HUES6 (cell line): ENCODE results near the gene ACIN1.

Source experiments
- H3K27ac ChIP-seq: 2 replicates; pipeline ENCODE4 v1.7.0; 2013; ENCODE audit warnings: low read depth, mild to moderate bottlenecking, low read length, inconsistent platforms
- H3K27me3 ChIP-seq: 2 replicates; pipeline ENCODE4 v1.6.1; 2013; ENCODE audit warnings: low read length; ENCODE audit not compliant: control insufficient read depth, insufficient read depth
- H3K36me3 ChIP-seq: 2 replicates; pipeline ENCODE4 v1.6.1; 2013; ENCODE audit warnings: low read length; ENCODE audit not compliant: control insufficient read depth, insufficient read depth
- H3K4me1 ChIP-seq: 2 replicates; pipeline ENCODE4 v1.6.1; 2013; ENCODE audit warnings: low read length; ENCODE audit not compliant: control insufficient read depth, insufficient read depth
- H3K4me3 ChIP-seq: 2 replicates; pipeline ENCODE4 v1.5.1; 2013; ENCODE audit warnings: low read depth, low read length
- H3K9ac ChIP-seq: one replicate; pipeline ENCODE4 v1.6.1; 2013; ENCODE audit warnings: mild to moderate bottlenecking, low read length
- H3K9me3 ChIP-seq: 2 replicates; pipeline ENCODE4 v1.6.1; 2013; ENCODE audit warnings: low read depth, low read length; ENCODE audit not compliant: control insufficient read depth, insufficient read depth

ACIN1 gene

DNA sequence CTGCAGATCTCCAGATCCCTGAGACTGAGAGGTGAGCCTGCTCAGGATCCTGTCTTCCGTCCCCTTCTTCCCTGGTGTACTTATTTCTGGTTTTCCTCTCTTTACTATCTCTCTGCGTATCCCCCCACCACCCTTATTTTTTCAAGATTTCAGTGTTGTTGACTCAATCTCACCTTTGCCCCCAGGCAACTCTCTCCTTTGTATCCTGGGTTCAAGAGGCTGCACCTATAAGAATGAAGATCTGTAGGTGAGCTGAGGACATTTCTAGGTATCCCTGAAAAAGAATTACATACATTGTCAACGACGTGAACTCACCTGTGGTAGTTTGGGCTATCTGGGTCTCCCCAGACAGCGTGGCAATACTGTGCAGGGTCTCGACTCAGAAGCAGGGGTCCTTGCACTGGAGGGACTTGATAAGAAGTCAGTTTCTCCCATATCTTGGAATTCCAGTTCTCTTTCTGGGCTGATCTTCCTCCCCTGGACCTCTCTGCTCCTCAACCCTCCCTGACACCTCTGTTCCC lies 9.2 kb upstream of the ACIN1 start:
- H3K27ac ChIP-seq, result no peak overlapping the region
- no peaks in the 10 kb centered on the region for H3K27me3 ChIP-seq
- H3K4me1 ChIP-seq, result peaks cover 42% of the 10 kb centered on the region
- peak overlapping the region; percentile 24 for H3K9ac ChIP-seq
- 0 out of 2 replicates have a peak, but pooled peaks cover 2% of the 10 kb centered on the region for H3K9me3 ChIP-seq
- H3K36me3 ChIP-seq, result 0 out of 2 replicates have a peak, but pooled peaks cover 2% of the 10 kb centered on the region
- 0 out of 2 replicates have a peak overlapping the region, but pooled peaks have one; percentile 26 for H3K4me3 ChIP-seq

DNA sequence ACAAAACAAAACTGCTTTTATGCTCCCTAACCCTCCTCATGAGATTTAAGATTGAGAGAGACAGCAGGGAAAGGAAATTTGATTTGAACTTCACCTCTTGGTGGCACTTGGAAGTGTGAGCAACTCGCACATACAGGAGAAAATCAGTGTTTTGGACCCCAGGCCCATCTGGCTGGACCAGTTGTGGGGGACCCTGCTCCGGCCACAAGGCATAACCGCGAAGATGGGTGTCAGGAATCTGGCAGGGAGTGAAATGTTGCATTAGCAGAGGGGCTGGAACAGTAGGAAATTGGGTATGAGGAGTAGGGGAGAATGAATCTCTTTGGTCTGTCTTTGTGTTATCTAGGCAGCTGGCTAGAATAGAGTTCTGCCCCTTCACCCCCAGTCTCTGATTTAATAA lies 8.6 kb upstream of the ACIN1 start:
- H3K9me3 ChIP-seq, result 0 out of 2 replicates have a peak, but pooled peaks cover 1% of the 10 kb centered on the region
- H3K27ac ChIP-seq, result no peak overlapping the region
- no peak overlapping the region for H3K4me3 ChIP-seq
- H3K27me3 ChIP-seq, result no peaks in the 10 kb centered on the region
- H3K36me3 ChIP-seq, result peaks cover 7% of the 10 kb centered on the region; the same call in 1 of the 2 replicates
- H3K9ac ChIP-seq, result no peak overlapping the region
- H3K4me1 ChIP-seq, result peaks cover 42% of the 10 kb centered on the region

DNA sequence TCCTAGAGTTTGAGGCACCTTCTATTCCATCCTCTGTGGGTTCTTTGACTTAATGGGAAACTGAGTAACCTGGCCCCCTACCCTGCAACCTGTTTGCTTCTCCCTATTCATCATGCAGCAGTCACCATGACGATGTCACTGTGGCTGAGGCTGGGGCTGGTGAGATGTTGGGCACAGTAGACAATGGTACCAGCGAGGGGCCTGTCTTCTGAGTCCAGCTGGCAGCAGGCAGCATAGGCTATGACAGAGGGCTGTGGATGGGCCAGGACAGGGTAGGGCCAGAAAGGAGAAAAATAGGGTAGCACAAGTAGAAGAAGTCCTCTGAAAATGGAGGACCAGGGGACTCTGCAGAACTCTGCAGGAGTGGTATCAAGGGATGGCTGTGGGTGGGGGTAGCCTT lies 7.9 kb upstream of the ACIN1 start:
- peaks cover 42% of the 10 kb centered on the region for H3K4me1 ChIP-seq
- H3K9me3 ChIP-seq, result no peaks in the 10 kb centered on the region
- no peak overlapping the region for H3K4me3 ChIP-seq
- H3K27ac ChIP-seq, result no peak overlapping the region
- H3K27me3 ChIP-seq, result no peaks in the 10 kb centered on the region
- H3K36me3 ChIP-seq, result peaks cover 15% of the 10 kb centered on the region
- H3K9ac ChIP-seq, result no peak overlapping the region

DNA sequence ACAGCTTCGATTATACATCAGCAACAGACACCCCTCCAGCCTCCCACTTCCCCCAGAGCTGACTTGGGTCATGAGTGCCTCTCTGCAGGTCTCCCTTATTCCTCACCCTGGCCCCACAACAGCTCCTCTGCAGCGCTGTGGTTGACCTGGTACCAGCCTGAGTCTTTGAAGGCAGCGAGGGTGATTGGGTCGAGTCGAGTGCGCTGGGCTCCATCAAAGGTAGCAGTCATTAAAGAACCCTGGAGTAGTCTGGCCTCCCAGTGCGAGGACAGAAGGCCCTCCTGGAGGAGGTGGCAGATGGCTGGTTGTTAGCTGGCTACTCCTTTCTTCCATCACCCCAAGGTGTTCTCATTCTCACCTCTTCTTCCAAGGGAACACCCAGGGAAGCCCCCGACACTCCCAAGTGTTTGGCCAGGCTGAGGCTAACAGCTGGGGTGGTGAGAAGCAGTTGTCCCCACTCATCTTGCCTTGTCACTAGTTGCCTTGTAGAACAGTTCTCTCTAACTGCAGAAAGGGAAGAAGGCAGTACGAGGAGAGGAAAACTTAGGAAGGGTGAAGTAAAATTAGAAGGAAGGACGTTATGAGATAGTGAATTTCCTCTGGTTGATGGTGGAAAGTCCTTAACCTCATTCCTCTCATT lies 7.2 kb upstream of the ACIN1 start:
- no peaks in the 10 kb centered on the region for H3K27me3 ChIP-seq
- H3K9me3 ChIP-seq, result no peaks in the 10 kb centered on the region
- H3K4me3 ChIP-seq, result no peak overlapping the region
- H3K27ac ChIP-seq, result no peak overlapping the region
- H3K4me1 ChIP-seq, result peaks cover 42% of the 10 kb centered on the region
- no peak overlapping the region for H3K9ac ChIP-seq
- H3K36me3 ChIP-seq, result peaks cover 22% of the 10 kb centered on the region

DNA sequence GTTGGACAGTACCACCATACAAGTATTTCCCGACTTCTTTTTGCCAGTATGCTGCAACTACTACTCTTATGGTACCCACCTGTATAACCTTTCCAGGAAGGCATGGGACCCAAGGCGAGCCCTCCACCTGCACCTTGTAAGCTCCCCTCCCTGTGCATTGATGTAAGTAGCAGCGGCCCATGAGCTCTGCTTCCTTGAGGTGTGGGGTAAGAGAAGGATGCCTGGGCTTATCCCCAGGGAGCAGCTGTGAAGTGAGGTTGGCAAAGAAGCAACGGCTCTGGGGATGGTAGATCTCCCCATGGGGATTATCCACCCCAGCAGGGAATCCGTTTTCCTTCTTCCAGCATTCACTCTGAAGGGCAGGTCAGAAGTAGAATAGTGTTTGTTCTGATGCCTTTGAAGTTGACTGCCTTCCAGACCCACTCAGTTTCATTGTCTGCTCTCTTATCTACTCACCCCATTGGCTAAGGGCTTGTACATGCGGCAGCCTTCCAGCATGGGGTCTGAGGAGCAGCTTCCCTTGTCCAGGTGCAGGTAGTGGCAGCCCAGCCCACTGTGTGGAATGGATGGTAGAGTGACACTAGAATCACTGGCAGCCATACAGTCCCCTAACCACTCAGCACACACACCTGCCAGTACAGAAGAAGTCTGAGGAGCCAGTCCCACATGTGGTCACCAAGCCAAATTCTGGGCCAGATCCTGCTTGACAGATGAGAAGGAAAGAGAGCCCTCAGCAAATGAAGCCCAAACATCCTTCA lies 6.5 kb upstream of the ACIN1 start:
- no peaks in the 10 kb centered on the region for H3K9me3 ChIP-seq

DNA sequence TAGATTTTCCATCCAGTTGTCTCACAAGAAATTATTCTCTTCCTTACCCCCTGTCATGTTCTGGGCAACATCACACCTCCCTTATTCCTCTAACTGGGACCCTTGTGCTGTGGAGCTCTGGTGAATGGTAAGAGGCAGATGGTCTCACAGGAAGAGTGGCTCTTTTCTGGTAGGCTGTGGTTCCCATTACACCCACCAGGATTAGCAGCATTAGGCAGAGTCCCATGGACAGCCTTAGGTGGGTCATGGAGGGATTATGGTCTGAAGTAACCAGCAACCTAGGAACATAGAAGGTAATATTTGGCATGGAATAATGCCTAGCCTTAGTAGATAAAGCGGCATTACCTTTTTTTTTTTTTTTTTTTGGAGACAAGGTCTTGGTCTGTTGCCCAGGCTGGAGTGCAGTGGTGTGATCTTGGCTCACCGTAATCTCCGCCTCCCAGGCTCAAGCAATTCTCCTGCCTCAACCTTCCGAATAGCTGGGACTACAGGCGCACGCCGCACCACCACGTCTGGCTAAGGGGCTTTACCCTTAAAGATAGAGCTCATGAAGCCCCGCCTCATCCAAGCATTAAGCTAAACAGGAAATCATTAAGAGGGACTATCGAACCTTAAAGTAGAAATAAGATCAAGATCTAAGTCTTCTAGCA lies 4.4 kb upstream of the ACIN1 start:
- no peaks in the 10 kb centered on the region for H3K9me3 ChIP-seq

More for the DNA sequence above, 6.5 kb upstream of the ACIN1 start:
- Histone ChIP-seq H3K27ac (no peak overlapping the region), H3K36me3 (peaks cover 24% of the 10 kb centered on the region), H3K4me1 (peaks cover 37% of the 10 kb centered on the region), H3K4me3 (no peak overlapping the region), H3K9ac (no peak overlapping the region), H3K27me3 (no peaks in the 10 kb centered on the region)

DNA sequence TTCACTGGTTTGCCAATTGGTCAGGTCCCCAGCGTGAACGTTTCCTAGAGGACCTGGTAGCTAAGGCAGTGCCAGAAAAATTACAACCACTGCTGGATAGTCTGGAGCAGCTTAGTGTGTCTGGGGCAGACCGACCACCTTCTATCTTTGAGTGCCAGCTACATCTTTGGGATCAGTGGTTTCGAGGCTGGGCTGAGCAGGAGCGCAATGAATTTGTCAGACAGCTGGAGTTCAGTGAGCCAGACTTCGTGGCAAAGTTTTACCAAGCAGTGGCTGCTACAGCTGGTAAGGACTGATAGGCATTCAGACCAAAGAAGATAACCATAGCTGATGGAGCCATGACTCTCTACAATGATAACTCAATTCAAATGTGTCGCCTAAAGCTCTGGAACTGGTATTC lies 2.9 kb upstream of the ACIN1 start:
- Histone ChIP-seq H3K9me3 (no peaks in the 10 kb centered on the region), H3K36me3 (peaks cover 31% of the 10 kb centered on the region), H3K27ac (no peak overlapping the region), H3K4me3 (no peak overlapping the region), H3K9ac (no peak overlapping the region), H3K4me1 (peaks cover 18% of the 10 kb centered on the region), H3K27me3 (no peaks in the 10 kb centered on the region)

More for the DNA sequence above, 4.4 kb upstream of the ACIN1 start:
- H3K36me3 ChIP-seq, result peaks cover 24% of the 10 kb centered on the region
- no peak overlapping the region for H3K27ac ChIP-seq
- no peaks in the 10 kb centered on the region for H3K27me3 ChIP-seq
- H3K4me3 ChIP-seq, result no peak overlapping the region
- H3K9ac ChIP-seq, result no peak overlapping the region
- H3K4me1 ChIP-seq, result peaks cover 22% of the 10 kb centered on the region

DNA sequence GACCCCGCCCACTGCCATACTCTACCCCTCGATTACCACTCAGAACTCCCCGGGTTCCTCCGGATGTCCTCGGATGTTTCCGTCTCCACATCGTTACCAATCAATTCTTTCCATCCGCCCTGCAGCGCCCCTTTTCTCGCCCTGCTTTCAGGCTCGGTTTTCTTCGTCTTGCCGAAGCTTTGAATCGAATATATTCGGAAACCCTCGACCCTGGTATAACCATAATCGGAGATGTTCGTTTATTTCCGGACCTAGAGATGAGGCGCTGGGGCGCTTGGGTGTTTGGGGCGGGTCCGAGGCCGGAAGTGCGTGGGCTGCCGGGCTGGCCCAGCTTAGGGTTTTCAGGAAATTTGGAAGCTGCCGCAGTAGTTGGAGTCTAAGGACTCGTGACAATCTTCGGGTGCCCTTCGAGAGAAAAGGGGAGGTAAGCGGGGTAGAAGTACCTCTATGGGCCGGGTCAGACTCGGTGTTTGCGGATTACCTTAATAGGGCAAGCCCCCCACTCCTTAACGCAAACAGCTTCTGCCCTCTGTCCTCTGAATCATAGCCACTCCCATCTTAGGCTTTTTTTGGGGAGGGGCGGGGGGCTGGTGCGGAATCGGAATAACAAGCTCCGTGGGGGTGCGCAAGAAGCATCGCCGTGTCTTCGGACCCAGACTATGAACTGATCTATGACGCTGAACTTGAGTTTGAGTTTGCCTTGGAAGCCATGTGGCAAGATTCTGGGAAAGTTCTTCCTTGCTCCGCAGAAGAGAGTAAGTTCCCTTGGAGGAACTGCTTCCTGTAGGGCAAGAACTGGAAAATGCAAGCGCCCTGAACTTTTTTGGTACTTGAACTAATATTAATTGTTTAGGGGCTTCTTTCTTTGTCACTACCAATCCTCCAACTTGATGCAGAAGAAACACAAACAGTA lies 516 bp upstream of the ACIN1 start, which contains the start of gene C14orf119:
TSS of gene C14orf119 (plus strand) at position 310 of the 913 bp plus-strand sequence. CDS start 2,154 bp downstream, outside the sequence.
- H3K9ac ChIP-seq, result peak within 1 kb of the TSS; percentile 94
- H3K27me3 ChIP-seq, result no peaks in the 10 kb centered on the region
- H3K27ac ChIP-seq, result peak within 1 kb of the TSS; percentile 97
- peak within 1 kb of the TSS; percentile 91 for H3K4me3 ChIP-seq
- peaks cover 11% of the 10 kb centered on the region for H3K4me1 ChIP-seq
- peaks cover 52% of the 10 kb centered on the region for H3K36me3 ChIP-seq
- no peaks in the 10 kb centered on the region for H3K9me3 ChIP-seq

DNA sequence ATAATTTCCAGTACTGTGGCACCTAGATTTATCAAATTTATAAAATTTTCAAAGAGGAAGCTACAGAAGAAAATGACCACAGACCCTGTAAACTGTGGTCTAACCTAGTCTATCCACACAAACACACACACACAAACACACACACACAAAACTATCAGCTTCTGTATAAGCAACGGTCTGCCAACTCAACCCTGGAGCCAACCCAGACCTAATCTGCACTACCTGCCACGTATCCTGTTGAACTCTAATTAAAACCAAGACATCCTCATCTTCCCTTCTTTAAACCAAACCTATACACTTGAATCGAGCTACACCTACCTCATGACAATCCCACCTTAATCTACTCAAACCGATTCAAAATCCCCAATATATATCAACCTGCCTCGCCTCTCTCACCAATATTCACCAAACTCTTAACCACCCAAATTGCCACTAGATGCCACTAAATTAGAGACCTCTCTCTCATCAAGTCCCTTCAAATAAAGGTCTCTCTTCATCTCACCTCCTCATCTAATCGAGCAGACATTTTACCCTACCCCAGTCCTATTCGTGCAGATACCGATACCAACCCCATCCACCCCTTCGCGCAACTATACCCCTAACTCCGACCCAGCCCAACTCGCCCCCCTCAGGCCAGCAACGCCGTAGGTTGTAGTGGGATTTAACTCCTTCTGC lies 808 bp downstream of the ACIN1 start:
- Histone ChIP-seq H3K9me3 (no peaks in the 10 kb centered on the region), H3K9ac (peak overlapping the region; percentile 94), H3K4me1 (peaks cover 4% of the 10 kb centered on the region), H3K4me3 (peak overlapping the region; percentile 91), H3K27ac (peak overlapping the region; percentile 97), H3K36me3 (peaks cover 64% of the 10 kb centered on the region), H3K27me3 (no peaks in the 10 kb centered on the region)

DNA sequence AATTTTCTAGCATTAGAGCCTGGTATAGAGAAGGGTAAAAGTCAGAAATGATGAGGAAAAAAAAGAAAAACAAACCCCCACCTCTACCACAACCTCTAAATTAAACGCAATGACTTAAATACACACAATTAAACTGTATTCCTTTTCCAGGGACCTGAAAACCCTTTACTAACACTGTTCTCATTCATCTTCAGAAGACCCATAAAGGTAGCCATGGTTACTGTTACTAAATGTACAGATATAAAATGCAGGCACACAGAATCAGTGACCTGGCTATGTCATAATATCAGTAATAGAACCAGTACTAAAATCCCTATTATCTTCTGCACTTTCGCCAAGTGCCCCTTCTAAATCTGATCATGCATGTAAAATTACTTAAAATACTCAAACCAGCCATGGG lies 1.4 kb downstream of the ACIN1 start:
- H3K9me3 ChIP-seq, result no peaks in the 10 kb centered on the region
- H3K27me3 ChIP-seq, result no peaks in the 10 kb centered on the region
- H3K27ac ChIP-seq, result no peak overlapping the region
- H3K4me3 ChIP-seq, result peak overlapping the region; percentile 91
- no peak overlapping the region for H3K9ac ChIP-seq
- peaks cover 4% of the 10 kb centered on the region for H3K4me1 ChIP-seq
- H3K36me3 ChIP-seq, result peaks cover 64% of the 10 kb centered on the region
